ENCODE data around the gene PPFIBP1. TPM values are rescaled to one million over a fixed set of nuclear protein-coding genes. Genes with fewer than 3 reads are reported as not detected.

PPFIBP1 gene
- total RNA-seq, 4 donors from 2014 or later, result 15.3 to 52.9 (median 39.8) TPM

Other genes with a start within 250 kb of the PPFIBP1 start
- 1 to 10 TPM in 2 of 4 donors, under 1 TPM in 2; 0.75 to 1.7 (median 1.3) TPM for gene BMAL2, start 191.4 kb upstream of the PPFIBP1 start, total RNA-seq
- gene SMCO2, start 77.5 kb upstream of the PPFIBP1 start, total RNA-seq, result not detected
- gene REP15, start 172.2 kb downstream of the PPFIBP1 start, total RNA-seq, result 100 to 1,000 TPM in 1 of 4 donors, 10 to 100 TPM in 2, 1 to 10 TPM in 1; 7.5 to 210 (median 45.3) TPM
- gene MRPS35, start 186.6 kb downstream of the PPFIBP1 start, total RNA-seq, result 10 to 100 TPM; 30.7 to 78.8 (median 63.8) TPM